Type B pancreatic cell (in vitro differentiated cells): ENCODE results near the gene HMCN2. TPM values are rescaled to one million over a fixed set of nuclear protein-coding genes. Genes with fewer than 3 reads are reported as not detected.

Source experiments
- DNase-seq: peaks from one replicate; pipeline ENCODE4 v3.0.0; 2021; ENCODE audit warnings: mixed read lengths; ENCODE audit not compliant: unreplicated experiment; ENCODE audit errors: extremely low spot score
- H3K27ac Mint-ChIP-seq: 2 replicates; pipeline ENCODE4 v1.8.0; 2021; ENCODE audit warnings: mild to moderate bottlenecking, mixed read lengths
- H3K27me3 Mint-ChIP-seq: 2 replicates; pipeline ENCODE4 v1.8.0; 2021; ENCODE audit warnings: mixed read lengths
- H3K36me3 Mint-ChIP-seq: 2 replicates; pipeline ENCODE4 v1.8.0; 2021; ENCODE audit warnings: mixed read lengths
- H3K4me1 Mint-ChIP-seq: one replicate; pipeline ENCODE4 v1.8.0; 2021; ENCODE audit warnings: mixed read lengths; ENCODE audit not compliant: unreplicated experiment
- H3K4me3 Mint-ChIP-seq: 2 replicates; pipeline ENCODE4 v1.8.0; 2021; ENCODE audit warnings: mild to moderate bottlenecking, mixed read lengths
- H3K9me3 Mint-ChIP-seq: 2 replicates; pipeline ENCODE4 v1.8.0; 2021; ENCODE audit warnings: mixed read lengths
- CTCF ChIP-seq: fragments of 200-600 bp; sonication (generic); conservative IDR thresholded peaks from 2 replicates; pipeline ENCODE4 v1.5.0; 2021; ENCODE audit warnings: antibody characterized with exemption, mild to moderate bottlenecking
- total RNA-seq: library from RNA; stranded (reverse); gene quantifications from 2 replicates; pipeline ENCODE4 v1.2.1, GENCODE V29; 2021; ENCODE audit warnings: low replicate concordance

HMCN2 gene
- total RNA-seq, 1 donor from 2014 or later: 0.12 TPM

GRCh38 chr9:130473009-130473408, 207.4 kb downstream of the HMCN2 start:
- H3K36me3 Mint-ChIP-seq: no peaks in the 10 kb centered on the region

GRCh38 chr9:130473566-130473965, 208.0 kb downstream of the HMCN2 start:
- no peak overlapping the region for H3K4me3 Mint-ChIP-seq
- no peak for TF ChIP-seq CTCF
- DNase-seq: no peak
- no peak overlapping the region for H3K27ac Mint-ChIP-seq
- H3K27me3 Mint-ChIP-seq: peaks cover 20% of the 10 kb centered on the region
- H3K4me1 Mint-ChIP-seq: peaks cover 3% of the 10 kb centered on the region
- H3K36me3 Mint-ChIP-seq: no peaks in the 10 kb centered on the region
- H3K9me3 Mint-ChIP-seq: no peaks in the 10 kb centered on the region

More at GRCh38 chr9:130473009-130473408, 207.4 kb downstream of the HMCN2 start:
- H3K27me3 Mint-ChIP-seq: peaks cover 21% of the 10 kb centered on the region
- no peak for DNase-seq
- no peak overlapping the region for H3K4me3 Mint-ChIP-seq
- peaks cover 3% of the 10 kb centered on the region for H3K4me1 Mint-ChIP-seq
- no peak for TF ChIP-seq CTCF
- no peak overlapping the region for H3K27ac Mint-ChIP-seq
- no peaks in the 10 kb centered on the region for H3K9me3 Mint-ChIP-seq

- DNase-seq: no peak
- Mint-ChIP-seq H3K27ac (no peak overlapping the region), H3K36me3 (no peaks in the 10 kb centered on the region), H3K27me3 (peaks cover 17% of the 10 kb centered on the region), H3K4me1 (peaks cover under 1% of the 10 kb centered on the region), H3K4me3 (no peak overlapping the region), H3K9me3 (no peaks in the 10 kb centered on the region)
- TF ChIP-seq CTCF: no peak
These were observed 208.5 kb downstream of the HMCN2 start for GRCh38 chr9:130474106-130474505.

- H3K27me3 Mint-ChIP-seq: peaks cover 15% of the 10 kb centered on the region
- H3K4me1 Mint-ChIP-seq: no peaks in the 10 kb centered on the region
- no peak overlapping the region for H3K4me3 Mint-ChIP-seq
- no peaks in the 10 kb centered on the region for H3K9me3 Mint-ChIP-seq
- no peak overlapping the region for H3K27ac Mint-ChIP-seq
- DNase-seq: no peak
- H3K36me3 Mint-ChIP-seq: no peaks in the 10 kb centered on the region
- no peak for TF ChIP-seq CTCF
These were observed 210.7 kb downstream of the HMCN2 start for GRCh38 chr9:130476151-130476730.

GRCh38 chr9:130477564-130477963, 212.0 kb downstream of the HMCN2 start:
- H3K9me3 Mint-ChIP-seq: no peaks in the 10 kb centered on the region
- peaks cover 4% of the 10 kb centered on the region for H3K4me1 Mint-ChIP-seq
- H3K27me3 Mint-ChIP-seq: peaks cover 13% of the 10 kb centered on the region
- H3K36me3 Mint-ChIP-seq: no peaks in the 10 kb centered on the region
- no peak overlapping the region for H3K4me3 Mint-ChIP-seq
- no peak overlapping the region for H3K27ac Mint-ChIP-seq
- no peak for DNase-seq
- TF ChIP-seq CTCF: no peak

GRCh38 chr9:130478152-130478551, 212.6 kb downstream of the HMCN2 start:
- Mint-ChIP-seq H3K27me3 (peaks cover 19% of the 10 kb centered on the region), H3K4me1 (peaks cover 10% of the 10 kb centered on the region), H3K27ac (no peak overlapping the region), H3K4me3 (no peak overlapping the region), H3K36me3 (no peaks in the 10 kb centered on the region), H3K9me3 (no peaks in the 10 kb centered on the region)
- DNase-seq: no peak
- no peak for TF ChIP-seq CTCF
